Measurements from ENCODE around the gene LEKR1. TPM values are rescaled to one million over a fixed set of nuclear protein-coding genes. Genes with fewer than 3 reads are reported as not detected.

LEKR1 gene
- total and polyA plus RNA-seq, 5 donors, result 0.97 to 2.0 (median 1.5) TPM

DNA sequence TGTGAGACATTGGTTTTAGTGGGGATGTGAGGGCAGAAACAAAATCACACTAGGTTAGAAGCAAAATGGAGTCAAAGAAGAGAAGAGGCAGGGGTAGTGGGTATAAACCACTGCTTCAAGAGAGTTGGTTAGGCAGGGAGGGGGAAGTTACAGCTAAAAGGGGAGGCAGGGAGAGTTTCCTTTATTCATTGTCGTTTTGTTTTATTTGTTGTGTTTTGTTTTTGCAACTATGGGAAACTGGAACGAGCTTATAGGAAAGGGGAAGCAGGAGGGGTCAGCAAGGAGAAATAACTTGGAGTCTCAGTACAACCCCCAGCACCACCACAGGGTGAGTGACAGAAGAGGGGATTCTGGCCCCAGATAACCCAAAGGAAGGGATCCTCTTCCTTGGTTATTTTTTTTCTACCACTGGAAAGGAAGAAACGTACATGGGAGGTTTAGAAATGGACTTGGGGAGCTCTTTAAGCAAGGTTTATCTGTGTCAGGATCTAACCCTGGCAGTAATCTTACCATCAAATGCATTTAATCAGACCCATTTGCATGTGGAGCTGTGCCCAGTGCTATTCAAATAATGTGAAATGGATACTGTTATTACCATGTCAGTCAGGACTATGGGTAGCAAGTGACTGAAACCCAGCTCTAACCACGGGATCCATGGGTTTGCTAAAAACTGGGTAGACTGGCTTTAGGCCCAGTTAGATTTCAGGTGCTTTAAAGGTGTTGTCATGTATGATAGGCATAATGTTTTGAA lies 265.1 kb downstream of the LEKR1 start:
- intact Hi-C loops (cut with DNase I), result loop anchor here in 2 of 4 donors (5.0 kb wide), 1 partner anchor 36 kb away; no protein-coding TSS in a partner anchor
- no peaks in the 10 kb centered on the region for H3K27me3 ChIP-seq (ENCODE audit: control insufficient read depth, insufficient read depth)
- H3K9me3 ChIP-seq (ENCODE audit: control insufficient read depth, low read length), result no peaks in the 10 kb centered on the region
- DNase-seq (no peak), ATAC-seq (no peak)
- WGBS, result 25% methylated on average over 4 of the region's 4 CpGs
- peaks cover 14% of the 10 kb centered on the region for H3K4me1 ChIP-seq (ENCODE audit: control insufficient read depth, insufficient read depth, low read length)
- H3K4me3 ChIP-seq (ENCODE audit: low read length), result peak overlapping the region; percentile 60
- H3K27ac ChIP-seq (ENCODE audit: low read length), result peak overlapping the region; percentile 98

DNA sequence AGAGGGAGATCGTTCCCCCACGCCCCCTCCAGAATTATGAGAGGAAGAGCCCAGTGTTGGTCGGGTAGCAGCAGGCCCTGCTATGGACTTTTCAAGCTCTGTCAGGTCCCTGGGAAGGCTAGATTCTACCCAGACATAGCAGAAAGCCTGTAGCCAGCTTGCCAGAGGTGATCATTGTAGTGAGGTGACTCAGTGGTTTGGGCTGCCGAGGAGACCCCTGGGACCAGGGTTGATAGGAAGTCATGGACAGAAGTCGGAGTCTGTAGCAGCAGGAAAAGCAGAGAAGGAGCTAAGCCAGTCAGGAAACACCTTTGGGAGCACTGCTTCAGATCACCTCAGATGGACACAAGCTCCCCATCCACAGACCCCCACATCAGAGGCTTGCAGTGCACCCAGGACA lies 266.1 kb downstream of the LEKR1 start:
- 41% methylated on average over 5 of the region's 5 CpGs for WGBS
- Histone ChIP-seq H3K4me1 (ENCODE audit: control insufficient read depth, insufficient read depth, low read length) (peaks cover 12% of the 10 kb centered on the region), H3K27ac (ENCODE audit: low read length) (peak overlapping the region; percentile 94), H3K27me3 (ENCODE audit: control insufficient read depth, insufficient read depth) (no peaks in the 10 kb centered on the region), H3K4me3 (ENCODE audit: low read length) (peak overlapping the region; percentile 60), H3K9me3 (ENCODE audit: control insufficient read depth, low read length) (no peaks in the 10 kb centered on the region)
- intact Hi-C loops (cut with DNase I), result loop anchor here in 2 of 4 donors (5.0 kb wide), 1 partner anchor 35 kb away; no protein-coding TSS in a partner anchor
- ATAC-seq, result no peak
- peak in 1 of 3 donors; percentile 43 for DNase-seq

DNA sequence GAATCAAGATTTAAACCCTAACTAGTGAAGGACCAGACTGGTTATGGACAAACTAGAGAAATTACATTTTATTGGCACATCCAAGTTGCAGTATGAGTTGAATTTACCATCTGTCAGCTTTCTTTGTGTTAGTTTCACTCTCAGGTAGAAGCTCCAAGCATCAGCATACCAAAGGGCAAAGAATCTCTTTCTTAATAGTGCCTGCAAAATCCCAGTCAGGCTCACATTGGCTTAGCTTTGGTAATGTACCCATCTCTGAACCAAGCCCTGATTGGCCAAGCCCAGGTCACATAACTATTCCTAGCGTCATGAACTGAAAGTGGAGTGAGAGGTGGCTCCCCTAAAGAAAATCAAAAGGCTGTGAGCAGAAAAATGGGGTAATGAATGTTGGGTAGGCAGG lies 266.9 kb downstream of the LEKR1 start:
- Histone ChIP-seq H3K27ac (ENCODE audit: low read length) (peak overlapping the region; percentile 94), H3K27me3 (ENCODE audit: control insufficient read depth, insufficient read depth) (no peaks in the 10 kb centered on the region), H3K9me3 (ENCODE audit: control insufficient read depth, low read length) (no peaks in the 10 kb centered on the region), H3K4me1 (ENCODE audit: control insufficient read depth, insufficient read depth, low read length) (peaks cover 10% of the 10 kb centered on the region), H3K4me3 (ENCODE audit: low read length) (peak overlapping the region; percentile 60)
- ATAC-seq, result no peak
- 79% methylated on average over 1 of the region's 1 CpG for WGBS
- intact Hi-C loops (cut with DNase I), result loop anchor here in 2 of 4 donors (5.0 kb wide), 1 partner anchor 34 kb away; no protein-coding TSS in a partner anchor
- no peak for DNase-seq

DNA sequence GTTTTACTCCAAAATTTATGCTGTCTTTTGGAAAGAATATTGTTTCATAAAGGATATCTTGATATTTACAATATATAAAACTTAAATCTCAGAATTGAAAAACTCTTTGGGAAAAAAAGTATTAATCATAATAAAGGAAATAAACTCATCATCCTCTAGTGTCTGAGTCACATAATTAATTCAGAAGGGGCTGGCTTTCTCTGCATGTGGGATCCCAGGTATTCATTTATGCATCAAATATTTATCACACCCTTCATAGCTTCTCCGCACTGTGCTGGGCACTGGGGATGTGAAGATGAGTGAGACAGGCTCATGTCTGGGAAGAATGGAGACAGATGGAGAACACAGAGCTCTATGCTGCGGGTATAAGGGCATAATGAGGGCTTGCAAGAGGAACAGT lies 268.1 kb downstream of the LEKR1 start:
- intact Hi-C loops (cut with DNase I), result loop anchor here in 2 of 4 donors (5.0 kb wide), 1 partner anchor 33 kb away; no protein-coding TSS in a partner anchor
- DNase-seq (no peak), ATAC-seq (no peak)
- Histone ChIP-seq H3K9me3 (ENCODE audit: control insufficient read depth, low read length) (no peaks in the 10 kb centered on the region), H3K4me1 (ENCODE audit: control insufficient read depth, insufficient read depth, low read length) (peaks cover 10% of the 10 kb centered on the region), H3K27me3 (ENCODE audit: control insufficient read depth, insufficient read depth) (no peaks in the 10 kb centered on the region), H3K4me3 (ENCODE audit: low read length) (no peak overlapping the region), H3K27ac (ENCODE audit: low read length) (peak overlapping the region; percentile 77)
- 90% methylated on average over 2 of the region's 2 CpGs for WGBS

DNA sequence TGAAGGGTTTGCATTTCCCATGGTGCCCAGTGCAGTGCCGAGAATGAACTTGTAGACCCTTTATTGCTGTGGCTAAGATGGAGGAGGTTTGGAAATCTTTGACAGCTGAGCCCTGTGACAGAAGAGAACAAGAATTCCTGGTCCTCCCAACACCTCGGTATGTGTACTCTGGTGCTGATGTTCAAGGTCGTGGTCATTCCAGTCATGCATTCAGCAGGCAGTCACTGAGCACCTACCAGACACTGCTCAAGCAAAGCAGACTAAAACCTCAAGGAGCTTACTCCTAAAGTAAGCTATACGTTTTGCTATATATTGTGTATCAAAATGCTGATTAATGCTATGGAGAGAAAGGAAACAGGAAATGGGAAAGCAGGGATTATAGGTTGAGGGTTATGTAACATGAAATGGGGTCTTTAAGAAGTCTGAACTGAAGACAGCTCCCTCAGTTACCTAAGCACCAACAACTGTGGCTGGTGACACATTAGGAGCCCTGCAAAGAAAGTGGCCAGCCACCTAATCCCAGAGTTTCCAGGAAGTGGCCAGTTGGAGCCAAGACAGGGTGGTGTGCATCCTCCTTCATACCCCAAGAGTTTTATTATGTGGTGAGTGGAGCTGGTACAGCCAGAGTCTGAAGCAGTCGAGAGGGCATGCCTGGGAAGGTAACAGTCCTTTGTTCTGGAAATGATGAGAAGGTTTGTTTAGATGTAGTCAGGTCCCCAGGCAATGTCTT lies 268.8 kb downstream of the LEKR1 start:
- ATAC-seq, result no peak
- Histone ChIP-seq H3K4me3 (ENCODE audit: low read length) (no peak overlapping the region), H3K4me1 (ENCODE audit: control insufficient read depth, insufficient read depth, low read length) (peaks cover 10% of the 10 kb centered on the region), H3K27me3 (ENCODE audit: control insufficient read depth, insufficient read depth) (no peaks in the 10 kb centered on the region), H3K9me3 (ENCODE audit: control insufficient read depth, low read length) (no peaks in the 10 kb centered on the region), H3K27ac (ENCODE audit: low read length) (peak overlapping the region; percentile 77)
- WGBS, result 64% methylated on average over 5 of the region's 5 CpGs
- DNase-seq, result no peak
- intact Hi-C loops (cut with DNase I), result loop anchor here in 2 of 4 donors (5.0 kb wide), 1 partner anchor 32 kb away; no protein-coding TSS in a partner anchor

Other genes with a start within 250 kb of the LEKR1 start
- gene TIPARP, start 151.8 kb upstream of the LEKR1 start, total RNA-seq, result 10 to 100 TPM; 32.8 to 51.3 (median 41.2) TPM
- 24.3 TPM for gene TIPARP, start 151.8 kb upstream of the LEKR1 start, polyA plus RNA-seq

All from right cardiac atrium (tissue), 5 donors.